Measurements from ENCODE around the gene TEX35.

DNA sequence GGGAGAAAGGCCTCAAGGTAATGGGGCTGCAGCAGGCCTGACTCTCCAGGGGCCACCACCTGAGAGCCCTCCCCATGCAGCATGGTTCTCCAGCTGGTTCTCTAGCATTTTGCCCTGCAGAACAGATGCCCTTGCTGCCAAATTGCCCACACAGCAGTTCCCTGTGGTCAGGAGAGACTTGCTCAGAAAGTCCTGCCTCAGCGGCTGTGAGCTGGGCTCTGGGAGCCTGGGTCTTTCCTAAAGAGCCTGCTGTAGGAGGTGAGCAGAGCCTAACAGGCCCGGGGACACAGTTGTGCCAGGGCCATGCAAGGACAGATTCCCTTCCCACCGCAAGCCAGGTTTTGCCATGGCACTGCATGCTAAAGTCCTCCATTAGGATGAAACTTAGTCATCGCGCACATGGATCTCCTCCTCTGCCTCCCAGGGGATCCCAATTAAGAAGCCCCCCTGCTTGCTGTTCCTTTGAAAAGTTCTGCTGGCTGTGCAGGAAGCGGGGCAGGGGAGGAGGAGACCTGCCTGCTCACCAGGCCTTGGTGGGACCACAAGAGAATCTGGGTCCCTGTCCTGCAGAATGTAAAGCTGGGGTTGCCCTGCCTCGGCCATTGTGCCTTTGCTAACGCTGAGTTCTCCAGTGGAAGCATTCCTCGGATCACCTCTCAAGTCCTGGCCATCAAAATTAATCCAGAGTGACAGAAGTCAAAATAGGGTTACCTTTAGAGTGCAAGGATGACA lies 21.4 kb downstream of the TEX35 start:
- TF ChIP-seq POLR2AphosphoS5 (IDR thresholded peaks at IDR 0.05; ENCODE audit: low read depth, low read length): no peak
- no peak for TF ChIP-seq POLR2A (IDR thresholded peaks at IDR 0.05; ENCODE audit: low read depth, low read length)
- TF ChIP-seq TAF1 (IDR thresholded peaks at IDR 0.05; ENCODE audit: low read depth, low read length): no peak
- no peak for TF ChIP-seq SPI1 (IDR thresholded peaks at IDR 0.05; ENCODE audit: low read depth, low read length)
- TF ChIP-seq POU2F2 (IDR thresholded peaks at IDR 0.05; ENCODE audit: low read depth, low read length): no peak
- no peak for TF ChIP-seq PAX5 (IDR thresholded peaks at IDR 0.05; ENCODE audit: insufficient read depth, low read length, severe bottlenecking)

Data from GM12891 (cell line).